HG02884 (cell line): ENCODE data around the gene SUPT6H.
"Not testable (repeated sequence)": the region's sequence is repeated elsewhere in the genome, so short reads cannot be mapped to it uniquely, and the experiment has no call there.

Experiments
- ATAC-seq: cut with Tn5 transposase; IDR thresholded peaks from one replicate; pipeline ENCODE4 v1.9.1; 2021; ENCODE audit warnings: mild to moderate bottlenecking, moderate library complexity; ENCODE audit not compliant: unreplicated experiment

Gene SUPT6H

DNA sequence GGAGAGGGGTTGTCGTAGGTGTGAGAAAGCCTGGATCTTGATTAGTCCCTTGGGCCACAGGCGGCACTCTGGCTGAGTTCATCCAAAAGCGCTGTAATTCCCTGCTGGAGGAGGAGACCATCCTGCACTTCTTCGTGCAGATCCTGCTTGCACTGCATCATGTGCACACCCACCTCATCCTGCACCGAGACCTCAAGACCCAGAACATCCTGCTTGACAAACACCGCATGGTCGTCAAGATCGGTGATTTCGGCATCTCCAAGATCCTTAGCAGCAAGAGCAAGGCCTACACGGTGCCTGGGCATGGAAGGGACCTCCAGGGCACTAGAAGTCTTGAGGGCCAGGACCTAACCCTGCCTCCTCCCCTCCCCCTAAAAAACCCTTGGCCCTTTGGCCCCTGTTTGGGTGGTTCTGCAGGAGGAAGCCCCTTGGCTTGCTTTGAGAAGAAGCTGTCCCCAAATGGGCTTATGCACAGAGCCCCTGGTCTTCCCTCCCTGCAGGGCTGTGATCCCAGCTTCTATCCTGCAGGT, 72.8 kb downstream of the SUPT6H start:
- no peak for ATAC-seq

DNA sequence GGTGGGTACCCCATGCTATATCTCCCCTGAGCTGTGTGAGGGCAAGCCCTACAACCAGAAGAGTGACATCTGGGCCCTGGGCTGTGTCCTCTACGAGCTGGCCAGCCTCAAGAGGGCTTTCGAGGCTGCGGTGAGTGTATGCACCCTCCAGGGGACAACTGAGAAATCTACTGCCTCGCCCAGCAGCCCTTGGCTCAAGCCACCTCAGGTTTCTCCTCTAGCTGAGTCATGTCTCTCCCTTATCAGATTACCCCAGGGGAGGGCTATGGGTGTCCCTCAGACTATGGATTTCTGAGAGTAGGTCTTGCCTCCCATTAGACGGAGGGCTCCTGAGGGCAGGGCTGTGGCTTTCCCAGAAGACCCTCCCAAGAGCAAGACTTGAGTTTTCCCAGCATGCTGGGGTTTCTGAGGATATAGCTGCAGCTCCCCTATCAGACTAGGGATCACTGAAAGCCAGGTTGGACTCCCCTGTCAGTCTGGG, 73.3 kb downstream of the SUPT6H start:
- ATAC-seq: no peak

DNA sequence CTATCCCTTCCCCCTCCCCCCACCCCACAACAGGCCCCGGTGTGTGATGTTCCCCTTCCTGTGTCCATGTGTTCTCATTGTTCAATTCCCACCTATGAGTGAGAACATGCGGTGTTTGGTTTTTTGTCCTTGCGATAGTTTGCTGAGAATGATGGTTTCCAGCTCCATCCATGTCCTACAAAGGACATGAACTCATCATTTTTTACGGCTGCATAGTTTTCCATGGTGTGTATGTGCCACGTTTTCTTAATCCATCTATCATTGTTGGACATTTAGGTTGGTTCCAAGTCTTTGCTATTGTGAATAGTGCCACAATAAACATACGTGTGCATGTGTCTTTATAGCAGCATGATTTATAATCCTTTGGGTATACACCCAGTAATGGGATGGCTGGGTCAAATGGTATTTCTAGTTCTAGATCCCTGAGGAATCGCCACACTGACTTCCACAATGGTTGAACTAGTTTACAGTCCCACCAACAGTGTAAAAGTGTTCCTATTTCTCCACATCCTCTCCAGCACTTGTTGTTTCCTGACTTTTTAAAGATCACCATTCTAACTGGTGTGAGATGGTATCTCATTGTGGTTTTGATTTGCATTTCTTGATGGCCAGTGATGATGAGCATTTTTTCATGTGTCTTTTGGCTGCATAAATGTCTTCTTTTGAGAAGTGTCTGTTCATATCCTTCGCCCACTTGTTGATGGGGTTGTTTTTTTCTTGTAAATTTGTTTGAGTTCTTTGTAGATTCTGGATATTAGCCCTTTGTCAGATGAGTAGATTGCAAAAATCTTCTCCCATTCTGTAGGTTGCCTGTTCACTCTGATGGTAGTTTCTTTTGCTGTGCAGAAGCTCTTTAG, 74.1 kb downstream of the SUPT6H start:
- ATAC-seq: not testable (repeated sequence)

DNA sequence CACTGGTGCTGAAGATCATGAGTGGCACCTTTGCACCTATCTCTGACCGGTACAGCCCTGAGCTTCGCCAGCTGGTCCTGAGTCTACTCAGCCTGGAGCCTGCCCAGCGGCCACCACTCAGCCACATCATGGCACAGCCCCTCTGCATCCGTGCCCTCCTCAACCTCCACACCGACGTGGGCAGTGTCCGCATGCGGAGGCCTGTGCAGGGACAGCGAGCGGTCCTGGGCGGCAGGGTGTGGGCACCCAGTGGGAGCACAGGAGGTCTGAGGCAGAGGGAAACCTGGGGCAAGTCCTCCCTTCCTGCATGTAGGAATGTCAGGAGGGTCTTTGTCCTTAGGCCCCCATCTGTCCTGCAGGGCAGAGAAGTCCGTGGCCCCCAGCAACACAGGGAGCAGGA, 75.3 kb downstream of the SUPT6H start:
- no peak for ATAC-seq

DNA sequence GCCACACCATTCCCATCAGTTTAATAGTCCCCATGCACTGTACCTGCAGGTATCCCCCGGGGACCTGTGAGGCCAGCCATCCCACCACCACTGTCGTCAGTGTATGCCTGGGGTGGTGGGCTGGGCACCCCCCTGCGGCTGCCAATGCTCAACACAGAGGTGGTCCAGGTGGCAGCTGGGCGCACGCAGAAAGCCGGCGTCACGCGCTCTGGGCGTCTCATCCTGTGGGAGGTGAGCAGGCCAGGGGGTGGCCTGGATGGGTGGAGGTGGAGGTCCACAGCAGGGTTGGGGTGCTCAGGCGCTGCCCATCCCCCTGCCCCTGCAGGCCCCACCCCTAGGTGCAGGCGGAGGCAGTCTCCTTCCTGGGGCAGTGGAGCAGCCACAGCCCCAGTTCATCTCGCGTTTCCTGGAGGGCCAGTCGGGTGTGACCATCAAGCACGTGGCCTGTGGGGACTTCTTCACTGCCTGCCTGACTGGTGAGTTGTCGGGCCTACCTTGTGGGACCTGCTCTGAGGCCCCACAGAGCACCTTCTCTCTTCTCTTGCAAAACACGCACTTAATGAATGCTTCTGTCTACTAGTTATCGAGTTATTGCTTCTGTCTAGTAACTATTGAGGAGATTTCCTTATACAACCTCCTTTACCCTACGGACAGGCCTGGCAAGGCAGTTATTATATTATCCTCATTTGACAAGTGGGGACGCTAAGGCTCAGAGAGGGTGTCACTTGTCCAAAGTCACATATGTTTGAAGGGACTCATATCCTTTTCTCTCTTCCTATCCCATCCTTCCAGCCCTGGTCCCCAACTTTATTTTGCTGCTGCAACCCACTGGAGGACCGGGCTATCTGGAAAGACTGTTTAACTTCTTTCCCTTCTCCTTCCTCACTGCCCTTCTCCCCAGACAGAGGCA, 76.0 kb downstream of the SUPT6H start:
- ATAC-seq: peak; percentile 44

DNA sequence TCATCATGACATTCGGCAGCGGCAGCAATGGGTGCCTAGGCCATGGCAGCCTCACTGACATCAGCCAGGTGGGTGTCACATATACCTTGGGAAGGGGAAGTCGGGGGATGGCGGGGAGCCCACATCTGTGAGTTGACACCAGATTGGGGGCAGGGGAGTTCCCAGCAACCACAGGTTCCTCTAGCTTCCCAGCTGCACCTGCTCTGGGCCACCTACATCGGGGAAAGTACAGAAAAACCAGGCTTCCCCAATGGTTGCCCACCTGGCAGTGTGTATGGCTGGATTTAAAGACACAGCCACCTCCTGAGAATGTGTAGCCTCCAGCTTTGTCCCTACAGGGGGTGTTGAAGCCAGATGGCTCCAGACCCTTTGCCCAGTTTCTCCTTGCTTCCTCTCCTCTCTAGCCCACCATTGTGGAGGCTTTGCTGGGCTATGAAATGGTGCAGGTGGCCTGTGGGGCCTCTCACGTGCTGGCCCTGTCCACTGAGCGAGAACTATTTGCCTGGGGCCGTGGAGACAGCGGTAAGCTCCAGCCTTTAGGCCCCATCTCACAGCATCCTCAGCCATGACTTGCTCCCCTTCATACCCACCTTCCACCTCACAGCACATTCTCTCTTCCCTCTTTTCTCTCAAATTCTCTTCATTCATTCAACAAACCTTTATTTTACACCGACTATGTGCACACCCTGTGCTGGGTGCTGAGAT, 76.8 kb downstream of the SUPT6H start:
- no peak for ATAC-seq

DNA sequence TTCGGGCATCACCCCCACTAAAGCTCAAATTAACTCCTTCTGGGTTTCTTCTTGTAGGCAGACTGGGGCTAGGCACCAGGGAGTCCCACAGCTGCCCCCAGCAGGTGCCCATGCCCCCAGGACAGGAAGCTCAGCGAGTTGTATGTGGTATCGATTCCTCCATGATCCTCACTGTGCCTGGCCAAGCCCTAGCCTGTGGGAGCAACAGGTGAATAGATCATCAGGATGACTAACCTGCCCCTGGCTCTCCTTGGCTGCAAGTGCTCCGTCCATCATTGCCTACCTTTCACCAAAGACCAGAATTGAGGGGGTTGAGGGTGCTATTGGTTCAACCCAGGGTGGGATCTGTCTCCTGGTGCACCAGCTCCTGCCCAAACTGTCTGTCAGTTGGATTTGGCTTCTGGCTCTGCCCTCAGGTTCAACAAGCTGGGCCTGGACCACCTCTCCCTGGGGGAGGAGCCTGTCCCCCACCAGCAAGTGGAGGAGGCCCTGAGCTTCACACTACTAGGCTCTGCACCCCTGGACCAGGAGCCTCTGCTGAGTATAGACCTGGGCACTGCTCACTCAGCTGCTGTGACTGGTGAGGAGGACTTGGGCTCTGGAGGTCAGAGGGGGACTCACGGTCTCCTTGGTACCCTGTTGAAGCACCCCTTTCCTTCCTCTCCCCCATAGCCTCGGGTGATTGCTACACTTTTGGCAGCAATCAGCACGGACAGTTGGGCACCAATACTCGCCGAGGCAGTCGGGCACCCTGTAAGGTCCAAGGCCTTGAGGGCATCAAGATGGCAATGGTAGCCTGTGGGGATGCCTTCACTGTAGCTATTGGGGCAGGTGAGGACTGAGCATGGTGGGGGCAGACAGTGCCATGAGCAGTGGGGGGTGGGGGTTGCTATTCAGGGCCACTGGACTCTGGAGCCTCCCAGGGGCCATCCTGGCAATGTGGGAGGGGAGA, 78.7 kb downstream of the SUPT6H start:
- ATAC-seq: no peak

DNA sequence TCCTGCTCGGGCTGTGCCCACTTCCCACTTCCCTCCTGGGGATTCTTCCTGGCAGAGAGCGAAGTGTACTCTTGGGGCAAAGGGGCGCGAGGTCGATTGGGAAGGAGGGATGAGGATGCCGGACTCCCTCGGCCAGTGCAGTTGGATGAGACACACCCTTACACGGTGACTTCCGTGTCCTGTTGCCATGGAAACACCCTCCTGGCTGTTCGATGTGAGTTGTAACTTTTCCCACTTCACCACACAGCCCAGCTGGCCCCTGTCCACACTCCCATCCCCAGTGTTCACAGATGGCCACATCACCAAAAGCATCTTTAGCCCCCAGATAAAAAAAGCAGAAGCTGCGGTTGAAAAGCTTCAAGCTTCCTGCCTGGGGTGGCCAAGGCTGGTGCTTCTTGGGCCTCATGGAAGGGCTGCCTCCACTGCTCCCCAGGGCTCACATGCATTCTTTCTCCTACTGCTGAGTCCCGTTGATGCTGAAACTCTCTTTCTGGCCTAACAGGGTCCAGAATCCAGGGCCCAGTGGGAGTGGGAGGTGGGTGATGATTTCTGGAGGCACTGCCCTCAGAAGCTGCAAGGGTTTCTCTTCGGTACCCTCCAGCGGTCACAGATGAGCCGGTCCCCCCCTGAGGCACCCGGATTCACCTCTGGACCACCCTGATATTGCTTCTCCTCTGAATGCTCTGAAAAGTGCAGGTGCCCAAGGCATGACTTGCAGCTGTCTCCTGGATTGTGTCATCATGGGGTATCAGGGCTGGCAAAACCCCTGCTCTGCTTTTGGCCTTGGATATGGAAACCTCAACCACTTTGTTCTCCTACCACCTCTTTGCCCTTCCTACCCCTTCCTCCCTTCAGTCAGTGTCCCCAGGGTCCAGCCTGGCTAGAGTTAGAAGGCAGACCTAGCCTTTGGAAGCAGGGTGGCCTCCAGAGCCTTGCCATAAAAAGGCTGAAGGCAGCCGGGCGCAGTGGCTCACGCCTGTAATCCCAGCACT, 79.6 kb downstream of the SUPT6H start:
- ATAC-seq: no peak

DNA sequence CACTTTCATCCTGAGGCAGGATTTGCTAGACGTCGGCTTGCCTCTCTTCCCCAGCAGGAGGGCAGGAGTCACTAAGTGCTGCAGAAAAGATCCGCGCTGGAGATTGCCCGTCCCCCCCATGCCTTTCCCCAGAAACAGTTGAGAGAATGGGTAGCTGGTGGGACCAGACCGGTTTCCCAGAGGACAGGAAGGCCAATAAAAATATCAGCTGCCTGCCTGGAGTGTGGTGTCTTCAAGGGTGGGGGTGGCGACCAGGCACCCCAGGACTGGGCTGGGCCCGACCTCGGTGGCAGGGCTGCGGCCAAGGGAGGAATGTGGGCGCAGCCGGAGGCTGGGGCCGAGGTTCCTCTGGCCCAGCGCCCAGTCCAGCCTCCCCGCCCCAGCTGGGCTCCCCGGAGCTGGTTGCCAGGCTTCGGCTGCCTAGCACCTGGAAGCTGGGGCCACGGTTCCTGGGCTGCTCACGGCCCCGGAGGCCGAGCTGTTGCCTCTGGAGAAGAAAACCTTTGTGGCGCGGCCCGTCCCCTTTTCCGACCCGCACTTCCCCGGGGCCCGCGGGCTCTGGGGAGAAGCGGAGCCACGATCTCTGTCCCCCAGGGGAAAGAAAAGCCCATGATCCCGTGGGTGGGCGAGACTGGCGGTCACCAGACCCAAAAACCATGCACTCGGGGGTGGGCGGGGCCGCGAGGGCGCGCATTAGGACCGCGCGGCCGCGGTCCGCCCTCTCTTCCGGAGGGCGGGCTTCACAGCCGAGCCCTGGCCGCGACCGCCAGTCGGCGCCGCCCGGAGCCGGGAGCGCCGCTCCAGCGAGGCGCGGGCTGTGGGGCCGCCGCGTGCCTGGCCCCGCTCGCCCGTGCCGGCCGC, 81.5 kb downstream of the SUPT6H start, which contains the start of gene TRAF4:
Gene TRAF4, plus strand, starts transcription at position 769 of the 861 bp plus-strand sequence. CDS start 102 bp downstream, outside the sequence.
- ATAC-seq: peak; percentile 49

DNA sequence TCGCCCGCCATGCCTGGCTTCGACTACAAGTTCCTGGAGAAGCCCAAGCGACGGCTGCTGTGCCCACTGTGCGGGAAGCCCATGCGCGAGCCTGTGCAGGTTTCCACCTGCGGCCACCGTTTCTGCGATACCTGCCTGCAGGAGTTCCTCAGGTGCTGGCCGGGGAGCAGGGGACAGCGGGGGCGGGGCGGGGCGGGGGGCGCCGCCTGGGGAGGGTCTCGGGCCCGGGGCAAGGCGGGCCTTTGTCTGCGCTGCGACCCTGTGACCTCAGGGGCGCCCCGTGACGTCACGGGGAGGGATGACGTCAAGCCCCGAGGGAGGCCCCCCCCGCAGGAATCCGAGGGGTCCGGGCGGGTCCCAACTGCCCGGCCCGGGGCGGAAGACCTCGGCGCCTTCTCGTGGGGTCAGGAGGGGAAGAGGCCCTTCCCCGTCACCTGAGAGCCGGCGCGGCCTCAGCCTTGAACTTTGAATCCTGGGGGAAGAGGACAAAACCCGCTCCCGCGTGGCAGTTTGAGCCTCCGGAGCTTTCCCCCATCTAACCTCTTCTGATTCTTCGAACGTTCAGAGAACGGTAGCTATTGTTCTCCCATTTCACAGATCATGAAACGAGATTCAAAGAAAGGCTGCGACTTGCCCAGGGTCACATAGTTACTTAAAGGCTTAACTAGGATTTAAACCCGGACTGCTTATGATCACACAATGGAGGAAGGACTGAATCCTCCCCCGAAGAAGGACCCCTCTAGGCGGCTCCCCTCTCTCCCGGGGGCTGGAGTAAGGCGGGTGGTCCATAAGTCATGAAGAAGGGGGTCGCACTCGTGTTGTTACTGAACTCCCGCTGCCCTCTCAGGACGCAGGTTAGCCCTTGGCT, 82.3 kb downstream of the SUPT6H start:
- ATAC-seq: no peak

DNA sequence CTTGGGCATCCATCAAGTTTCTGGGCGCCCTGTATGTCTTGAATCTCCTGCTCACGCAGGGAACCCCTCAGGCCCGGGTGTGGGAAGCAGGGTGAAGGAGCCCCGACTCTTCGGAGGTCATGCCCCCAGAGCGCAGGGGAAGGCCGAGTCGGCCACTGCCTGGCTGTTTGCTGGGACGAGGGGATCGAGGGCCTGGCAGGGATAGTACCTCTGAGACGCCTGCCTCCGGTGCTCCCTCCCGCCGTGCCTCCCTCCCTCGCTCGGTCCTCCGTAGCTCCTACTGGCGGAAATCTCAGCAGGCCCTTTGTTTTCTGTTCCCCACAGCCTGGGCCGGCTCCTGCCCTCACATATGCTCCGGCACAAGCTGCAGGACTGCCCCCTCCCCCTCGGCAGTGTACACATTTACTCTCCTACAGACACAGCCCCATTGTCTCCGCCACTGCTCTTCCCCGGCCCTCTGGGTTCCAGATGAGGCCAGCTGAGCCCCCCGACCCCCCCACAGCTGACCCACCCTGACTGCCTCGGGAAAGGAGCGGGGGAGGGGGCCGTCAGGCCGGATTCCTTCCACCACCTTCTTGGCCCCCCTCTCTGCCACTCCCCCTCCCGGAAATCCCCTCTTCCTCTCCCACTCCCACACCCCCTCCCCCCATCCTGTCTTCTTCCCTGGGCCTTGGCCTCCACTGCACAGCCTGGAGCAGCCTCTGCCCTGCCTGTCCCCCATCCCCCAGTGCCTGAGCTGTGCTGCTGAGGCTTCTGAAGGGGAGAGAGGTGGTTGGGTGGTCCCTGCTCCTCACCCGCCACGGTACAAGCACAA, 83.2 kb downstream of the SUPT6H start:
- ATAC-seq: no peak

DNA sequence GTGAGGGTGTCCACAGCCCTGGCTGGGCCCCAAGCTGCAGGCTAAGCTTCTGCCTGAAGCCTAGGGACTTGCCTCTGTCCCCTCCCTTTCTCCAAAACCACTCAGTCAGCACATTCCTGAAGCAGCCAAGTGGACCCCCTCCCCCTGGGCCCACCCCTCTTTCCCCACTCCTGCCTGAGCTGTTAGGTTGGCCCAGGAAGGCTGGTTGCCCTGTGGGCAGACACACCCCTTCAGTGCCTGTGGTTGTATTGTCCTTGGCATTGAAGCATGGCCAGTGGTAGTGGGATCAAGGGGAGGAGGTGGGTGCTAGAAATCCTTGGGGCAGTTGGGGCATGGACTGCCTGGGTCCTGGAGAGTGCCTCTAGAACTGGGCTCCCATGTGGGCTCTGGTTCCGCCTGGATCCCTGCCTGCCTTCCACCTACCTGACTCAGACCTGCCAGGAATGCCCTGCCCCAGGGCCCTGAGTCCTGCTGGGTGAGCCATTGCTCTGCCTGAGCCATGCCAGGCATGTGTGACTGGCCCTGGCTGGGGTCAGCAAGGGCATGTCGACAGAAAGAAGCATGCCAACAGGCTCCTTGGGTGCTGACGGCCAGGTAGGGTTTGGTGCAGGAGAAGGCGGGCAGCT, 83.9 kb downstream of the SUPT6H start:
- ATAC-seq: no peak

DNA sequence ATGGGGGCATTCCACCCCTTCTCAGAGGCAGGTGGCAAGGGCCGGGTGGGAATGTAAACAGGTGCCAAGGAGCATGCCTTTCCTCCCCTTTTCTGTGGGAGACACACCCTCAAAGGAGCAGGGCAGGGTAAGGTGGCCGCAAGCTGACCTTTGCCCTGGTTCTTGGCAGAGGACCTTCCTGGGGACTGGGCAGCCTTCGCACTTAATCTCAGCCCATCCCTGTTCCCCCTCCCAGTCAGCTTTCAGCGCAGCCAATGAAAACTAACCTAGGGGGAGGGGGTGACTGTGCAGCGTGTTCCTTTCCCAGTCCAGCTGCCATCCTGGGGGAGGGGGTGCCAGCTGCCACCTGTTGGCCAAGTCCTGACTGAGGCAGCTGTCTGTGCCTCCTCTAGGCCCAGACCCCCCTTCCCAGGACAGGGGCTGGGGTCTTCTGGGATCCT, 84.6 kb downstream of the SUPT6H start:
- ATAC-seq: no peak

DNA sequence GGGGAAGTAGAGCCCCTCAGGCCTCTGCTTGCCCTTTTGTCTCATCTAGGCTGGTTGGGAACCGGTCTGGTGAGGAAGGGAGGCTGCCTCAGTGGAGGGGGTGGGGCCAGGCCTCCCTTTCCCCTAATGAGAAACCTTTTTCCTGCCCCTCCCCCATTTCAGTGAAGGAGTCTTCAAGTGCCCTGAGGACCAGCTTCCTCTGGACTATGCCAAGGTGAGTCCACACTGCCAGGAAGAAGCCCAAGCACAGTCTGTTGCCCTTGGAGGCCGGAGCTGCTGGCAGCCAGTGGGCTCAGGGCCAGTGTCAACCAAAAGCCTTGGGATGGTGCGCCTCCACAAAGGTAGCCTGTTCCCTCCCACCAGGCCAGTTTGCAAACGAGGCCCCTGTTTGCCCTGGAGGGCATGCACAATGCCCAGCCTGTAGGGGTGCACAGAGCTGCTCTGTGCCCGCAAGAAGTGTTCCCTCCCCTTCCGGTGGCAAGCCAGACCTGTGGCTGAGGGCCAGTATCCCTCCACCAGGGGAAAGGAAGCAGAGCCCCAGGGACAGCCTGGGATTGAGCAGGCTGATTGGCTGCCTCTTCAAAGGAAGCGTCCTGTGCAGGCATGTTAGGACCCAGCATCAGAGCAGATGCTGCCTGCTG, 85.2 kb downstream of the SUPT6H start:
- no peak for ATAC-seq
